NCI-H2196 treated with DMSO at 0.1 percent for 48 hours (cell line): ENCODE measurements around the gene NIT1.
"Not testable (repeated sequence)": the region's sequence is repeated elsewhere in the genome, so short reads cannot be mapped to it uniquely, and the experiment has no call there.

Experiments
- DNase-seq: peaks from one replicate; lab custom pipeline; 2025; ENCODE audit not compliant: unreplicated experiment; lab: John Stamatoyannopoulos, UW

NIT1 gene

DNA sequence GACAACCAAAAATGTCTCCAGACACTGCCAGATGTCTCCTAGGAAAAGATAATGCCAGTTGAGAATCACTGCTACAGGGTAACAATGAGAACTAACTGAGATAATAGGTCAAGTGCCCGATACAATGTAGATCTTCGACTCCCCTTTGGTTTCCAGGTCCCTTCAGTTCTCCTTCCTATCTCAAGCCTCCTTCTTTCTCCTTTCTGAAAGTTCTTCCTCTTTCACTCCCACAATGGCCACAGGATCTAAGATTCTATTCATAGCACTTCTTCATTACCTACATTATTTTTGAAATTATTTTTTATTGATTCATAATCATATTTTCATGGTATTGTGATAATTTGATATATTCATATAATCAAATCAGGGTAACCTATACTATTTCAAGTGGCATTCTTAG, 6.4 kb upstream of the NIT1 start:
- DNase-seq = no peak

DNA sequence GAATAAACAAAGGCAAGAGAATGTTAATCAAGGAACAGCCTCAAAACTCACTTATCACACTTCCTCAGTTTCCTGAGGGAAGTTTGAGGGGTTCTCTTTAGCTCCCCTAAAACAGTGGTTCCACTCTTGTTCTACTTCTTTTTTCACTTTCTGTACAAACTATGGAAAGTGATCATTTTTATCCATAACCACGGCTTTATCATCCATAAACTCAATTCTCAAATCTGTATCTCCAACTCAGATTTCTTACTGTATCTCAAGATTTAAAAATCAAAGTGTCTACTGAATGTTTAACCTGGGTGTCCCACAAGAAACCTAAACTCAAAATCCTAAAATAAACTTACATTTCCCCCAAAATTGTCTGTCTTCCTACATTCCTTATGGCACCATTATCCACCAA, 4.0 kb upstream of the NIT1 start:
- no peak for DNase-seq

DNA sequence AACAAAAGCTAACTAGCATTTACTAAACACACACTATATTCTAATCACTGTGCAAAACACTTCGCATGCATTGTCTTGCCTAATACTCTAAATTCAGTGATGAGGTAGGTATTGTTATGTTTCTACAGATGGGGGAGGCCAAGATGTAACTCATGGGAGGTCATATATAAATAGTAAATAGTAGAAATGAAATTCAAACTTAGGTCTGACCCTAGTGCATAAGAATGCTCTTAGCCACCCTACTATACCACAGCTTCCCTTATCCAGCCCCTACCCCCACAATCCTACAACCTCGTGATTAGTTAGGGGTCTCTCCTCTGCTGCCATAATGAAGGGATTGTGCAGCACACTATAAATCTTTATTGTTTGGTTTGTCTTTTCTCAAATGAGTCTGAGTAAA, 3.3 kb upstream of the NIT1 start:
- DNase-seq = no peak

DNA sequence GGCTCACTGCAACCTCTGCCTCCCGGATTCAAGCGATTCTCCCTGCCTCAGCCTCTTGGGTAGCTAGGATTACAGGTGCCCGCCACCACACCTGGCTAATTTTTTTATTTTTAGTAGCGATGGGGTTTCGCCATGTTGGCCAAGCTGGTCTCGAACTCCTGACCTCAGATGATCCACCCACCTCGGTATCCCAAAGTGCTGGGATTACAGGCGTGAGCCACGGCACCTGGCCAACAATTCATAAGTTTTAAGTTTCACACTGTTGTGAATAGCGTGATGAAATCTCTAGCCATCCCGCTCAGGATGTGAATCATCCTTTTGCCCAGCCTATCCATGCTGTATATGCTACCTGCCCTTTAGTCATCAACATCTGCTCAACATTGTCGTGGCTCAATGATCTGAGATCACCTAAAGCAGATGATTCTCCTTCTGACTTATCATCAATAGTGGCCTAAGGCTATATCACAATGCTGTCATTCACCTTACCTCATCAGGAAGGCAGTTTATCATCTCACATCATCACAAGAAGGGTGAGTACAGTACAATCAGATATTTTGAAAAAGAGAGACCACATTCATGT, 2.7 kb upstream of the NIT1 start:
- DNase-seq = no peak

DNA sequence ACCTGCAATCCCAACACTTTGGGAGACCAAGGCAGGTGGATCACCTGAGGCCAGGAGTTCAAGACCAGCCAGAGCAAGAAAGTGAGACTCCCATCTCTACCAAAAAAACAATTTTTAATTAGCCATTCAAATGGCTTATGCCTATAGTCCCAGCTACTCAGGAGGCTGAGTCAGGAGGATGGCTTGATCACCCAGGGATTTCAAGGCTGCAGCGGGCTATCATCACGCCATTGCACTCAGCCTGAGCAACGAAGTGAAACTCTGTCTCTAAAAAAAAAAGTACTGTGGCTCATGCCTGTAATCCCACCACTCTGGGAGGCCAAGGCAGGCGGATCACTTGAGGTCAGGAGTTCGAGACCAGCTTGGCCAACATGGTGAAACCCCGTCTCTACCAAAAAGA, 1.9 kb upstream of the NIT1 start:
- DNase-seq = not testable (repeated sequence)

DNA sequence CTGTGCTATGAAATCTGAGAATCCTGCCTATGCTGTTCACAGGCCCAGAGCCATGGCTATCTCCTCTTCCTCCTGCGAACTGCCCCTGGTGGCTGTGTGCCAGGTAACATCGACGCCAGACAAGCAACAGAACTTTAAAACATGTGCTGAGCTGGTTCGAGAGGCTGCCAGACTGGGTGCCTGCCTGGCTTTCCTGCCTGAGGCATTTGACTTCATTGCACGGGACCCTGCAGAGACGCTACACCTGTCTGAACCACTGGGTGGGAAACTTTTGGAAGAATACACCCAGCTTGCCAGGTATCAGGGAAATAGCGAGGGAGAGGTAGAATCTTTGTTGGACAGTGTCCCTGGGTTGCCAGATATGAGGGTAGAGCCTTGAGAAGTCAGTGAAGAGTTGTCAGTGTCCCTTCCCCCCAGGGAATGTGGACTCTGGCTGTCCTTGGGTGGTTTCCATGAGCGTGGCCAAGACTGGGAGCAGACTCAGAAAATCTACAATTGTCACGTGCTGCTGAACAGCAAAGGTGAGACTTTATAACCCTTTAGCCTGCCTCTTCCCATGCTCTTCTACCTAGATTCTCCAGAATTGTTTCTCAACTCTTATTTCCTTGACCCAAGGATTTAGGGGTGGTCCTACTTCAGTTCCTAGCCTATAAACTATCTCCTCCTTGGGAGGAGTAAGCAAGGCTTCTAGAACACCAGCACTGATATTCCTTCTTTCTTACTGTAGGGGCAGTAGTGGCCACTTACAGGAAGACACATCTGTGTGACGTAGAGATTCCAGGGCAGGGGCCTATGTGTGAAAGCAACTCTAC, 1.4 kb downstream of the NIT1 start:
- DNase-seq = no peak

DNA sequence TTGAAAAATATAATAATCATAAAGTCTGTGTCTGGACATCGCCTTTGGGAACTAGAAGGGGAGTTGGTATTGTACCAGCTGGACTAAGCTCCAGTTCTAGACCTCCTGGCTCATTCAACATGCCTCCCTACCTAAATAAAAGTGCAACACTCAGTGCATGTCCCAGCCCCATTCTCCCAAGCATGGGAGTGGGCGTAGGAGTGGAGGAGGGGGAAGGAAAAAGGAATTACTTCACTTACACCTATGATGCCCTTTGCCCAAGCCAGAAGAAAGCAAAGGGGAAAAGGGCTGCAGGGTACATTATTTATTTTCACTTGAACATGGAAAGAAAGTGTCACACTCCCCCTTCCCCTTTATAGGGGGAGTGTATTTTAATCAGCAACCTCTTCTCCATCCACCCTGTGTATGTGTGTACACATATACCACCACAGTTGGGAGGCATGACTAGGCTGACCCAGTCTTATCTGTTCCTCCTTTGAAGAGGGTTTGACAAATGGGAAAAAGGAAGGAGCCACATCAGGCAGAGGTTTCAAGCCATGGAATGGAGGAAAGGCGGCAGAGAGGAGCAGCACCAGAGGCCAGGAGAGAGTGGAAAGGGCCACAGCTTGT, 3.2 kb downstream of the NIT1 start:
- DNase-seq = no peak

DNA sequence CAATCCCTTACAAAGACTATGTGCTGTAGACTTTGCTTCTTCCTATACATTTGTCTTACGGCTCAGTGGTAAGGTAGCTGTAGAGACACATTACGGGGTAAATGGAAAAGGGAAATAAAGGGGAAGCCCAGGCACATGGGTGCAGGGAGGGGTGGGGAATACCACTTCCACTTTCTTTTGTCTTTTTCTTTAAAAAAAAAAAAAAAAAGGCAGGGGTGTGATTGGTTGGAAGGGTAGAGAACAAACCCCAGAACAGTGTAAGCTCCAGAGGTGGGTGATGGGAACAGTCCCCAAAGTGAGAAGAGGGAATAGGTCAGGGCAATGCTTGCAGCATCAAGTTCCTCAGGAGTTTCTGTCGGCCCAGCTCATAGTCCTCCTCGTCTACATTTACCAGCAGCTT, 3.9 kb downstream of the NIT1 start:
- no peak for DNase-seq

DNA sequence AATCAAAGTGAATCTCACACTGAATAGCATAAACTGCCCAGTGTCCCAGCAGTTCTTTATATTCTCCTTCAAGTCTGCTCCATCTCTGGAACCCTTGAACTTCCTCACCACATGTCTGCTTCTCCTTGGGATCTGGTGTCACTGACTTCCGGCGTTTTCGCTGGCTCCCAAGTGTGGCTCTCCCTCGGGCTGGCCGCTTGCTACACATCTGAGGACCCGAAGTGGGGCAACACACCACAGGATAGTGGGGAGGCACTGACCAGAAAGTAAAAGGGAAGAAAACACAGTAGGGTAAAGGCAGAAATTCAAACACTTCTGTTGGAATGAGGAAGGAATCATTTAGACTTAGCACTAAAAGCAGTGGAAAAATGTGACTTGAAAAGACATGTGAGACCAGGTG, 5.1 kb downstream of the NIT1 start:
- DNase-seq = no peak

DNA sequence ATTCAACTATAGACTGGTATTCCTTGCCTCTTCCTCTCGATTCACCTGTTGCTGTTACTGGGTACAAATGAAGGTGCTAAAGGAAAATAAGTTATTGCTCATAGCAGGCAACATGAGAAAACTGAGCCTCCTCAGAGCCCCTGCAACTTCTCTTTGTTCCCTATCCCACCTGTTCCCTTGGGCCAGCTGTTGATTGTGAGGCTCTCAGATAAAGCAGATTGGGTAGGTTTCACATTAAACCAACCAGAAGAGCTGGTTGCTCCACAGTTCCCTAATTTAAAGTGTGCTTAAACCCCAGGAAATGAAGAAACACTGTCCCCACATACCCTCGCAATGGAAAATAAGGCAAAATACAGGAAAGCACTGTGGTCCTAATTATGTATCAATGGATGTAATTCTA, 9.7 kb downstream of the NIT1 start:
- DNase-seq = no peak

DNA sequence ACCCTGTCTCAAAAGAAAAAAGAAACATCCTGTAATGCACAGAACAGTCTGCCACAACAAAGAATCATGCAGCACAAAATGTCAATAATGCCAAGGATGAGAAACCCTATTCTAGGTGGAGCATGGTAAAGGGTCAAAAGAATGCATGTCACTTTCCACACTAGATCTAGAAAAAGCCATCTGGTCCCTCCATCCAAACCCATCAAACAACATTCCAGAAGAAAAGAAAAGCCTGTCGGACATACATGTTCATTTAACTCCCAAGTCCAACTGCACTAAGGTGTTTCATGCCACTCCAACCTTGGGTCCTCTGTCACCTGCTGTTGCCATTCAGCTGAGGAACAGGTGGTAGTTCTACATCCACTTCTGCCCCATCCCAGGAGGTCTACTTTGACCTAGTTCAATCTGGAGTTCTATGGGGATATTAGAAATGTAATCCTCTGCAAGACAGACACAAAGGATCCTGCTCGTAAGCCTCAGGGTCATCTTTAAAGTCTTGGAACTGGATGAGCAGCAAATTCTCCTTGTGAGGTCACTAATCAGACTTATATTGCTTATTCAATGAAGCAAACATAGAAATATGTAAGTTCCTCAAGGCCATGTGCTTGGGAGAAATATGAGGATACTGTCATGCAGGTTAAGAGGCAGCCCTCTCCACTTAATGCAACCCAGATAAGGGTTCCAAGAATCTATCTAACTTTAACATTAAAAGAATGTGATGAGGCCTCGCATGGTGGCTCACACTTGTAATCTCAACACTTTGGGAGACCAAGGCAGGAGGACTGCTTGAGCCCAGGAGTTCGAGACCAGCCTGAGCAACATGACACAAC, 10.9 kb downstream of the NIT1 start:
- DNase-seq = no peak

DNA sequence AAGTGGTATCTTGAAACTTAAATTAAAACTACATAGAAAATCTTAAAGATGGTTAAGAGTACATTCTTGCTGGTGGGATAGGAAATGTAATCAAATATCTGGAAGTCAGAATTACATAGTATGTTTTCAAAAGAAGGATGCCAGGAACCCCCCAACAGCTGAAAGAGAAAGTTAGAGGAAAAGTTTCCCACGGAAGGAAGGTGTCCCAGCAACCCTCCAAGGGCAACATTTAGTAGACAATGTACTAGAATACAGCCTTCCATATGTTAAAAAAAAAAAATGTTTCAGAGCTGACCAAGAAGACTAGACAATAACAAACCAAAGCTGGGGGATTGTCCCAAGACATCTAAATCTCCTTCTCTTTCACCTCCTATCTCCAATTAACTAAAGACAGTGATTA, 12.4 kb downstream of the NIT1 start:
- no peak for DNase-seq

DNA sequence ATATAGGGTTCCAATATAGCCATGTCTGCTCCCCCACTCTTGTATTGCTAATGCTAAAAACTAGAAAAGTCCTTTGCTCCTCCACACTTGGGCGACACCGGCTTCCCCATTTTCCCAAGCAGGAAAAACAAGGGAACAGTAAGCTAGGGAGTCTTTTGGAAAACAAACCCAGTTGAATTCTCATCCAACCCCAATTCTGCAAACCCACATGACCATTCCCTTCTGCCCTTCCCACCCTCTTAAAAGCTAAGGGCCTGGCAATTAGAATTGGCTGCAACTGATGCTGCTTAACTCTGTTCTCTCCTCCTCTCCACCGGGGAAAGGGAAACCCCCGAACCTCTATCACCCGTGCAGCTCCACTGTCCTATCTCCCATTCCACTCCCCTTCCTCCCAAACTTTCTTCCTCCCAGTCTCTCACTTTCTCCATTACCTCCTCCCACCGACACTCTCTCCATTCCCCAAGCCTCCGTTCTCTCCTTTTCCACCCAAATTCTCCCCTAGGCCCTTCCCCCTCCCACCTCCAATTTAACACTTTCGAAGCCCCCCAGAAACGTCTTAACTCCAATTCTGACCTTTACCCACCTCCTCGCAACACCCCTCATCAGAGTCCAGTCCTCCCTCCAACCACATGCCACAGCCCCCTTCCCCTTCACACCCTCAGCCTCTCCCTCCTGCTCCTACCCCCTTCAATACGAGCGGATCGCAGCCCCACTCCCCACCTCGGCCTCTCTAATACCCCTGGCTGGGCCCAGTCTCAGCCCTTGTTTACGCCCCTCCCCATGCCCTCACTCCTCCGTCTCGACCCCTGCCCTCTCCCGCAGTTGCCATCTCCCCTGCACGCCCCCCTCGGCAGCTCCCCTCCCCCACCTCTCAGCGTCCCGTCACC, 13.9 kb downstream of the NIT1 start:
- no peak for DNase-seq

DNA sequence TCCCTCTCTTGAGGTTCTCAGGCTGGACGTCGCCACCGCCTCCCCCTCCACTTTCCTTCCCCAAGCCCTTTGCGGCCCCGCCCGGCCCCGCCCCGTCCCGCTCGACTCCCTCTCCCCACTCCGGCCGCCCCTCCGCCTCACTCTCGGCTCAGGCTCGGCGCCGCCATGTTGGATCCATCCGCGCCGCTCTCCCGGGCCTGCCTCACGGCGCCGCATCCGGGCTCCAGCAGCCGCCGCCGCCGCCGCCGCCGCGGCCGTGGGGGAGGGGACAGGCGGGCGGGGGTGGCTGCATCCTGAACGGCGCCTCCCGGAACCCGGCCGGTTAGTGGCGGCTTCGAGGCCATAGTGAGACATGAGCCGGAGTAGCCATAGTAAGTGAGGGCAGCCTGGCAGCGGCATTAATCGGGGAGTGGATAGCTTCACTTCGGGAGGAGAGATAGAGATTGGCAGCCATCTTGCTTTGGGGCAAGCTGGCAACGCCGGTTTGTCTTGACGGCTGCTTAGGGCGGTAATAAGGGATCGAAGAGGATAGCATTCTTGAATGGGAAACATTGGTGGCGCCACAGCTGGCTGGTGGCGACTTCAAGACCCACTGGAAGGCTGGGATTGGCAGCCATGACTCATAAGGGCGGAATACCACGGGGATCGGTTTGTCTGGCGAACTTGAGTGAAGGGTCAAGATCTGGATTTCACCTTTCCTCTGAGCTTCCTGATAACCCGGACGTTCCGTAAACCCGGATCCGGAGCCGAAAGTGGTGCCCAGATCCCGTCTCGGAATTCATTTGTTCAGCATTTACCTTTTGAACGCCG, 14.7 kb downstream of the NIT1 start, which contains the start of gene DEDD:
Gene DEDD, minus strand, starts transcription at position 258 of the 810 bp plus-strand sequence. CDS start 8,205 bp downstream, outside the sequence.
- peak; percentile 93 for DNase-seq

DNA sequence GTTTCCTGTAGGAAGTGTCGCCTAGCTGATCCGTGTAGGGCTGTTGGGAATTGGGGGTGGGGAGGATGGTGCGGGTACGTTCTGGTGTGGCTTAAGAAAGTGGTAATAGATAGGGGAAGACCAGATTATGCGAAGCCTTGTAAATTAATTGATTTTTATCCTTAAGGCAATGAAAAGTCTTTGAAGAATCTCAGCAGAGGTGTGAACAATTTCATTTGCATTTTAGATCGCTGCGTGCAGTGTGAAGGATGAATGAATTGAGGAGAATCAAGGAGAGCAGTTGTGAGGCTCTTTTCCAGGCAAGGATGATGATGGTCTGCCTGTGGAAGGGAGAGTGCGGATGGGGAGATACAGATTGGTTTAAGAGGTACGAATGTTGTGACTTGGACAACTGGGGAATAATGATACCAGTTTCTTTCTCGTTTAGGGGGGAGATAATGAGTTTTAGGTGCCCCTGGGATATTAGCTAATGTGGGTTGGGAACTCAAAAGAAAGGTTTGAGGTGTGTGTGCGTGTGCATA, 15.4 kb downstream of the NIT1 start:
- DNase-seq = no peak

DNA sequence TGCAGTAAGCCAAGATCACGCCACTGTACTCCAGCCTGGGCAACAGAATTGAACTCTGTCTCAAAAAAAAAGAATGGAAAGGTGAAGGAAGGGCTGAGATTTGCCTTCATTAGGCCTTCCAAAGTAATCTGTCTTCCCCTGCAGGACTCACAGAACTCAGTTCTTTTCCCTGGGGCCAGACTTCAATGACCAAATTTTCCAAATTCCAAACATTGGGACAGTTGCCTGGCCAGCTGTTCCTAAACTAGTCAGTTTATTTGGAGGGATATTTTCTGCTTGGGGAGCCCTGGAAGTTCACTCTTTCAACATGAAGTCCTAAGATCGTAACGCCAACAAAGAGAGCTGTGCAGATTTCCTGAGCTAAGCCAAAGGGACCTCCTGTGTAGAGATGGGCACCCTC, 20.0 kb downstream of the NIT1 start:
- DNase-seq = no peak

DNA sequence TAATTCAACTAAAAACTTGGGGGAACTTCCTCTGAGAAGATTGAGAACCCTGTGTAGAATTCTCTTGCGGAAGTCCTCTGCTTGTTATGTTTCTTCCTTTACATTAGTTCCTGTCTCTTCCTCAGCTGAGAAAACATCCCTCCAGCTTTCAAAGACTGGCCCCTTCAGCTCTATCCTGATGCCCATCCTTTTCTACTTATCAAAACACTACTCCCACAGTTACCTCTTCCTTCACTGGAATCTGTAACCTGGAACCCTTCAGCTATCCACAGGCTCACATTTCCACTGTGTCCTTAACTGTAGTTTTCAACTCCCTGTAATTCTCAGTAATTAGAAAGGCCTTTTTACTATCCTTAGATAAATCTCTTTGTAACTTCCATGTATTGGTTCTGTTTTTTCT, 20.5 kb downstream of the NIT1 start:
- DNase-seq = no peak

DNA sequence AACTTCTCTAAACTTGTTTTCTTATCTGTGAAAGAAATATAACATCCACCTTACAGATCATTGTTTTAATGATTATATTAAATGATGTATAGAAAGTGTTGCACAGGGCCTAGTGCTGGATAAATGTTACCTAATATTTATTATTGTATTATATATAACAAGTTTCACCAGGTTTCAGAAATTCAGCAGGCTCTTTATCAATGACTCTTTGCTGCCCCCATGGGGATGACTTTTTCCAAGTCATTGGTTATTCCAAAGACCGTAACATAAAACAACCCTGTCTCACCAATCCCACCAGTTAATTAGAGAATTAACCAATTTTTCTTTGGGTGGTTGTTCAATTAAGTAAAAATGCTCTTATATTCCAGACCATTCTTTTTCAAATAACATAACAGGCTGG, 21.9 kb downstream of the NIT1 start:
- no peak for DNase-seq

DNA sequence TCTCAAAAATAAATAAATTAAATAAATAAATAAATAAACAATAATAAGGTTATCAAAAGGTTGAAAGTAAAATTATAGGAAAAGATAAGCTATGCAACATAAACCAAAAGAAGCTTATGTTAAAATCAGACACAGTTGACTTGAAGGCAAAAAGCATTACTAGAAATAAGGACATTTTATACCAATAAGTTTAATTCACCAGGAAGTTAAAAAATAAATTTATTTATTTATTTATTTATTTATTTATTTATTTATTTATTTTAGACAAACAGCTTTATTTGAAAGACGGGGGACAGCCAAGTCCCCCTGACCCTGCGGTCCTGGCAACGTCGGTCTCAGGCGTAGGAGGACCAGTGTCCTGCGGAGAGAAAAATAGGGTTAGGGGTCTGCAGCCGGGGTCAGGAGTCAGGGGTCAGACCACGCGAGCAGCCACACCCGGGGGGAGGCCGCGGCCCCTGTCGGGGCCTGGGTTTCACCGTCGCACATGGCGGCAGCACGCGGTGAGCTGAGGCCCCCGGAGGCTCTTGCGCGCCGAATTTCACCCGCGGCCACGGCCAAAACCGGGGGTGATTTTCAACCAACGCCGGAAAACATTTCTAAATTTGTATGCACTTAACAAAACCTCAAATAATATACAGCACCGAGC, 23.0 kb downstream of the NIT1 start:
- no peak for DNase-seq
